MCF 10A (cell line): ENCODE data around the gene SBF2. TPM values are rescaled to one million over a fixed set of nuclear protein-coding genes. Genes with fewer than 3 reads are reported as not detected.

Experiments
- BruUV-seq: library from RNA; stranded (reverse); fragments of 400-500 nt; replicated peaks from 2 replicates; lab custom pipeline; 2021; lab: Mats Ljungman, UMichigan
- CTCF ChIA-PET: fragments of 300-600 bp; sonication (Branson Sonifier 250); formaldehyde crosslinking; extraction: SDS; loops from one replicate; lab custom pipeline; 2021; ENCODE audit warnings: antibody characterized with exemption, inconsistent platforms; lab: Yijun Ruan, JAX
- POLR2A ChIA-PET: fragments of 300-600, 350-650 bp; sonication (Branson Sonifier 250); formaldehyde crosslinking; extraction: SDS; loops from one replicate; lab custom pipeline; 2020; ENCODE audit warnings: antibody characterized with exemption, inconsistent platforms; lab: Yijun Ruan, JAX
- DNase-seq: peaks from one replicate; pipeline ENCODE4 v3.0.0-alpha.2; 2018; ENCODE audit not compliant: unreplicated experiment
- H3K27ac Mint-ChIP-seq: one replicate; pipeline ENCODE4 v1.8.0; 2022; ENCODE audit warnings: mild to moderate bottlenecking, low read depth, mixed read lengths; ENCODE audit not compliant: unreplicated experiment
- H3K27me3 Mint-ChIP-seq: one replicate; pipeline ENCODE4 v1.8.0; 2022; ENCODE audit warnings: mixed read lengths; ENCODE audit not compliant: insufficient read depth, unreplicated experiment
- H3K36me3 Mint-ChIP-seq: one replicate; pipeline ENCODE4 v1.8.0; 2022; ENCODE audit warnings: mild to moderate bottlenecking, moderate library complexity, mixed read lengths; ENCODE audit not compliant: insufficient read depth, unreplicated experiment
- H3K4me1 Mint-ChIP-seq: one replicate; pipeline ENCODE4 v1.8.0; 2022; ENCODE audit warnings: mixed read lengths; ENCODE audit not compliant: insufficient read depth, unreplicated experiment
- H3K4me3 Mint-ChIP-seq: one replicate; pipeline ENCODE4 v1.8.0; 2022; ENCODE audit warnings: mild to moderate bottlenecking, moderate library complexity, mixed read lengths; ENCODE audit not compliant: unreplicated experiment
- H3K9me3 Mint-ChIP-seq: one replicate; pipeline ENCODE4 v1.8.0; 2022; ENCODE audit warnings: mixed read lengths; ENCODE audit not compliant: unreplicated experiment
- CTCF ChIP-seq: fragments of 200-600 bp; IDR thresholded peaks from one replicate; pipeline ENCODE4 v1.8.0; 2022; ENCODE audit warnings: antibody characterized with exemption, mild to moderate bottlenecking; ENCODE audit not compliant: unreplicated experiment
- intact Hi-C: fragments of 100-400 bp; cut with micrococcal nuclease; formaldehyde crosslinking; loops from 2 replicates; pipeline ENCODE4 v1.14.1; 2022
- total RNA-seq: library from RNA; stranded (reverse); gene quantifications from 2 replicates; pipeline ENCODE4 v1.2.3, GENCODE V29; 2022

Gene SBF2
- total RNA-seq, 1 experiment from 2014 or later = 28.3 TPM

GRCh38 chr11:10051868-10052586 lies 242.0 kb downstream of the SBF2 start:
- intact Hi-C loops = no loop called here
- no peak overlapping the region for H3K4me3 Mint-ChIP-seq
- H3K36me3 Mint-ChIP-seq = no peaks in the 10 kb centered on the region
- H3K9me3 Mint-ChIP-seq = no peaks in the 10 kb centered on the region
- no peak for TF ChIP-seq CTCF
- DNase-seq = no peak
- no peak overlapping the region for H3K27ac Mint-ChIP-seq
- POLR2A ChIA-PET = no interaction called here
- no TSS peak for BruUV-seq
- CTCF ChIA-PET = no interaction called here
- H3K27me3 Mint-ChIP-seq = no peaks in the 10 kb centered on the region
- peaks cover 9% of the 10 kb centered on the region for H3K4me1 Mint-ChIP-seq

GRCh38 chr11:10050561-10050960 lies 243.5 kb downstream of the SBF2 start:
- BruUV-seq = no TSS peak
- Mint-ChIP-seq H3K36me3 (no peaks in the 10 kb centered on the region), H3K9me3 (no peaks in the 10 kb centered on the region), H3K27ac (no peak overlapping the region), H3K4me3 (no peak overlapping the region), H3K4me1 (peaks cover 9% of the 10 kb centered on the region), H3K27me3 (no peaks in the 10 kb centered on the region)
- no peak for TF ChIP-seq CTCF
- intact Hi-C loops = no loop called here
- CTCF ChIA-PET = no interaction called here
- POLR2A ChIA-PET = interaction anchor here (1.0 kb wide), 1 partner anchor 157 kb away, joined by 3 read pairs; no protein-coding TSS in a partner anchor
- DNase-seq = peak; percentile 39

GRCh38 chr11:10049756-10050155 lies 244.3 kb downstream of the SBF2 start:
- H3K4me3 Mint-ChIP-seq = no peak overlapping the region
- no peak overlapping the region for H3K27ac Mint-ChIP-seq
- H3K4me1 Mint-ChIP-seq = peaks cover 9% of the 10 kb centered on the region

More at GRCh38 chr11:10049756-10050155, 244.3 kb downstream of the SBF2 start:
- no peak for DNase-seq
- intact Hi-C loops = no loop called here
- Mint-ChIP-seq H3K27me3 (no peaks in the 10 kb centered on the region), H3K9me3 (no peaks in the 10 kb centered on the region), H3K36me3 (no peaks in the 10 kb centered on the region)
- BruUV-seq = no TSS peak
- ChIA-PET POLR2A (no interaction called here), CTCF (no interaction called here)
- no peak for TF ChIP-seq CTCF
